Suprapubic skin (tissue), 4 donors: ENCODE data around the gene RPL19. TPM values are rescaled to one million over a fixed set of nuclear protein-coding genes. Genes with fewer than 3 reads are reported as not detected.
A peak's percentile ranks its signal among the peaks of the same experiment; 100 is the strongest.

ENCODE experiments used
- DNase-seq, 2 donors: peaks; one replicate each; pipeline ENCODE4 v3.0.0-alpha.2; 2019; ENCODE audit warnings: low spot score in 2 of 2
- H3K27ac ChIP-seq: fragments of 200-600 bp; sonication (generic); one replicate; pipeline ENCODE4 v1.5.1; 2019
- H3K27me3 ChIP-seq: fragments of 200-600 bp; sonication (generic); one replicate; pipeline ENCODE4 v1.5.1; 2019
- H3K36me3 ChIP-seq: fragments of 200-600 bp; sonication (generic); one replicate; pipeline ENCODE4 v1.5.1; 2019
- H3K4me1 ChIP-seq: fragments of 200-600 bp; sonication (generic); one replicate; pipeline ENCODE4 v1.5.1; 2019
- H3K4me3 ChIP-seq: fragments of 200-600 bp; sonication (generic); one replicate; pipeline ENCODE4 v1.5.1; 2019; ENCODE audit warnings: mild to moderate bottlenecking
- H3K9me3 ChIP-seq: fragments of 200-600 bp; sonication (generic); one replicate; pipeline ENCODE4 v1.5.1; 2019
- EP300 ChIP-seq: sonication (generic); formaldehyde crosslinking; IDR thresholded peaks from one replicate; pipeline ENCODE4 v1.6.1; 2017; ENCODE audit warnings: antibody characterized with exemption
- POLR2A ChIP-seq, 2 donors: fragments of 450-650 bp; IDR thresholded peaks; one replicate each; pipeline ENCODE4 v1.6.1; 2017; ENCODE audit warnings: antibody characterized with exemption in 2 of 2, mild to moderate bottlenecking in 2 of 2, moderate library complexity in 2 of 2
- POLR2AphosphoS5 ChIP-seq, 3 donors: sonication (generic); formaldehyde crosslinking; IDR thresholded peaks; one replicate each; pipeline ENCODE4 v1.6.1; 2017; ENCODE audit warnings: antibody characterized with exemption in 3 of 3
- WGBS: methylation state at CpG from one replicate; pipeline ENCODE4 v1.1.5; 2018; 5-methylcytosine and 5-hydroxymethylcytosine counted together
- total RNA-seq, 4 donors: library from RNA; depleted of rRNA; stranded (reverse); fragments of >200 nt; gene quantifications; one replicate each; pipeline ENCODE4 v1.1.0, GENCODE V29; 2016
- TF ChIP-seq, protein P1 (sequence below), 2 donors: fragments of 200-600 bp in 1 of 2; fragments of 450-650 bp in 1 of 2; sonication (generic) in 1 of 2; IDR thresholded peaks; one replicate each; pipeline ENCODE4 v1.5.1; 2016 to 2019; ENCODE audit warnings: antibody characterized with exemption in 2 of 2, mild to moderate bottlenecking in 1 of 2, moderate library complexity in 1 of 2

The RPL19 gene
- total RNA-seq, 4 donors from 2014 or later = 2,327 to 3,514 (median 3,192) TPM

GRCh38 chr17:39173080-39173479, 27.0 kb upstream of the RPL19 start:
- Histone ChIP-seq H3K27me3 (no peaks in the 10 kb centered on the region), H3K4me3 (no peak overlapping the region), H3K36me3 (peaks cover 18% of the 10 kb centered on the region), H3K9me3 (no peaks in the 10 kb centered on the region), H3K27ac (no peak overlapping the region), H3K4me1 (peaks cover 2% of the 10 kb centered on the region)
- 62% methylated on average over 5 of the region's 5 CpGs for WGBS
- TF ChIP-seq POLR2A (IDR thresholded peaks at IDR 0.05) (no peak), POLR2AphosphoS5 (IDR thresholded peaks at IDR 0.05) (no peak), EP300 (no peak)
- TF ChIP-seq, protein P1, sequence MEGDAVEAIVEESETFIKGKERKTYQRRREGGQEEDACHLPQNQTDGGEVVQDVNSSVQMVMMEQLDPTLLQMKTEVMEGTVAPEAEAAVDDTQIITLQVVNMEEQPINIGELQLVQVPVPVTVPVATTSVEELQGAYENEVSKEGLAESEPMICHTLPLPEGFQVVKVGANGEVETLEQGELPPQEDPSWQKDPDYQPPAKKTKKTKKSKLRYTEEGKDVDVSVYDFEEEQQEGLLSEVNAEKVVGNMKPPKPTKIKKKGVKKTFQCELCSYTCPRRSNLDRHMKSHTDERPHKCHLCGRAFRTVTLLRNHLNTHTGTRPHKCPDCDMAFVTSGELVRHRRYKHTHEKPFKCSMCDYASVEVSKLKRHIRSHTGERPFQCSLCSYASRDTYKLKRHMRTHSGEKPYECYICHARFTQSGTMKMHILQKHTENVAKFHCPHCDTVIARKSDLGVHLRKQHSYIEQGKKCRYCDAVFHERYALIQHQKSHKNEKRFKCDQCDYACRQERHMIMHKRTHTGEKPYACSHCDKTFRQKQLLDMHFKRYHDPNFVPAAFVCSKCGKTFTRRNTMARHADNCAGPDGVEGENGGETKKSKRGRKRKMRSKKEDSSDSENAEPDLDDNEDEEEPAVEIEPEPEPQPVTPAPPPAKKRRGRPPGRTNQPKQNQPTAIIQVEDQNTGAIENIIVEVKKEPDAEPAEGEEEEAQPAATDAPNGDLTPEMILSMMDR (IDR thresholded peaks at IDR 0.05) = no peak
- DNase-seq = no peak

DNA sequence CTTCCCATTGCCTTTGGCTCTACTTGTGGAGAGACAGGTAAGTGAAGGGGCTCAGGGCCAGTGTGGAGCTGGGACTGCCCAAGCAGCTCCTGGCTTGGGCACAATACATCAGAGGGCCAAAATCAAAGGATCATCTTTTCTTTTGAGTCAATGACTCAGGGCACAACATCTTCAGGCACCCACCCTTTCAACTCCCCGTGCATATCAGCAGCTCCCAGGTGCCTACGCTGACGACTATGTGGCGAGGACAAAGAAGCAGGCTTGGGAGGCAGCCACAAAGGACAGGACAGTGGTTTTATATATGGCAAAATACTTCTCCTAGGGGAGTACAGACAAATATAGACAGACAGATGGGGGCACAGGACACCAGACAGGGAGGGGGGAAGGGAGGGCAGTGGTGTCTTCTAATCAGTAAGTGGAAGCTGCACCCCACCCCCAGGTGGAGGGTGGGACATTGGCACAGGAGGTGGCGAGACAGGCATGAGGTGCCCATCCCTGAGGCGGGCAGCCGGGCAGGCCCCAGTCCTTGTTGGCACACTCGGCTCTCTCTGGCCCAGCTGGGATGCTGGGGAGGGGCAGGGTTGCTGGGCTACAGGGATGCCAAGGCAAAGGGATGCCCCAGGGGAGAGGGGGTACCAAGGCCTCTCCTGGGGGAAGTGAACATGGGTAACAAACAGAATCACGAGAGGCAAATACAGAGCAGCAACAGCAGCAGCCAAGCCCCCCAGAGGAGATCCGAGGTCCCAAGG, 26.4 kb upstream of the RPL19 start:
- TF ChIP-seq EP300 (no peak), POLR2A (IDR thresholded peaks at IDR 0.05) (no peak), POLR2AphosphoS5 (IDR thresholded peaks at IDR 0.05) (no peak)
- TF ChIP-seq, protein P1 (IDR thresholded peaks at IDR 0.05) = no peak
- H3K36me3 ChIP-seq = peaks cover 18% of the 10 kb centered on the region
- no peak overlapping the region for H3K4me3 ChIP-seq
- H3K4me1 ChIP-seq = peaks cover 8% of the 10 kb centered on the region
- no peaks in the 10 kb centered on the region for H3K9me3 ChIP-seq
- 53% methylated on average over 10 of the region's 10 CpGs for WGBS
- DNase-seq = no peak
- no peak overlapping the region for H3K27ac ChIP-seq
- no peaks in the 10 kb centered on the region for H3K27me3 ChIP-seq

DNA sequence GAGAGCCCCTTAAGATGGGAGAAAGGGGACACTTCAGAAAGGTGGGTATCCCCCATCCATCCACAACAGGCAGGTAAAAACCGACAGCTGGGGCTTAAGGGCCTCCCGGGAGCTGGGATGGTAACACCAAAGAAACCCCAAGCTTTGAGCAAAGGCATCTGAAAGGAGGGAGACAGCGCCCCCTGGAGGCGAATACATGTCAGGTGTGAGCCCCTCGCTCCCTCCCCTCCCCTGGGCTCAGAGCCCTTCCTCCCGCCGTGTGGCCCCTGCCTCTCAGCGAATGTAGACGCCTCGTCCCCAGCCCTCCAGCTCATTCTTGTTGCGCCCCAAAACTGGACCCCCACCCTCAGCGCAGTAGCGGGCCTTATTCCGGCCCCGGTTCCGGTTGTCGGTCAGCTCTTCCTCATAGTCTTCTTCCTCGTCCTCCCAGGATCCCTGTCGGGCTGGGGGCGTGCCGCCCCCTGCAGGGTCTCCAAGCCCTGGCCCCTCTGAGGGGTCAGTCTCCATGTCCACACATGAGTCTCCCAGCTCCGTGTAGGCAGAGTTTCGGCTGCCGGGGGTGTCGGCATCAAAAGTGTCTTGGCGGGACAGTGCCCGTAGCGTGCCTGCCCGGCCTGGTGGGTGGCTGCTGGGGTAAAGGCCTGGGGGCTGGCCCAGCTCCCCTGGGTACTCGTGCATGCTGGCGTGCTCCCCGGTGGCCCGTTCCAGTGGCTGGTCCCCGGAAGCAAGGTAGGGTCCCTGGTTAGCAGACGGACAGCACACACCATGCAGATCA, 25.0 kb upstream of the RPL19 start:
- H3K9me3 ChIP-seq = no peaks in the 10 kb centered on the region
- H3K4me3 ChIP-seq = no peak overlapping the region
- peak; percentile 88 to 91 for DNase-seq
- 62% methylated on average over 27 of the region's 35 CpGs for WGBS
- no peaks in the 10 kb centered on the region for H3K27me3 ChIP-seq
- no peak for TF ChIP-seq POLR2AphosphoS5 (IDR thresholded peaks at IDR 0.05)
- TF ChIP-seq, protein P1 (IDR thresholded peaks at IDR 0.05) = peak; percentile 33 to 87
- no peak for TF ChIP-seq POLR2A (IDR thresholded peaks at IDR 0.05)
- TF ChIP-seq EP300 = no peak
- peaks cover 11% of the 10 kb centered on the region for H3K4me1 ChIP-seq
- H3K36me3 ChIP-seq = peaks cover 18% of the 10 kb centered on the region
- no peak overlapping the region for H3K27ac ChIP-seq

- no peak overlapping the region for H3K4me3 ChIP-seq
- H3K9me3 ChIP-seq = no peaks in the 10 kb centered on the region
- H3K27ac ChIP-seq = no peak overlapping the region
- H3K36me3 ChIP-seq = peaks cover 23% of the 10 kb centered on the region
- 87% methylated on average over 3 of the region's 10 CpGs for WGBS
- H3K4me1 ChIP-seq = peaks cover 11% of the 10 kb centered on the region
- TF ChIP-seq EP300 = no peak
- no peak for TF ChIP-seq POLR2A (IDR thresholded peaks at IDR 0.05)
- no peak for TF ChIP-seq POLR2AphosphoS5 (IDR thresholded peaks at IDR 0.05)
- TF ChIP-seq, protein P1 (IDR thresholded peaks at IDR 0.05) = no peak
- DNase-seq = no peak
- H3K27me3 ChIP-seq = no peaks in the 10 kb centered on the region
These were observed 24.4 kb upstream of the RPL19 start for GRCh38 chr17:39175695-39176093.

DNA sequence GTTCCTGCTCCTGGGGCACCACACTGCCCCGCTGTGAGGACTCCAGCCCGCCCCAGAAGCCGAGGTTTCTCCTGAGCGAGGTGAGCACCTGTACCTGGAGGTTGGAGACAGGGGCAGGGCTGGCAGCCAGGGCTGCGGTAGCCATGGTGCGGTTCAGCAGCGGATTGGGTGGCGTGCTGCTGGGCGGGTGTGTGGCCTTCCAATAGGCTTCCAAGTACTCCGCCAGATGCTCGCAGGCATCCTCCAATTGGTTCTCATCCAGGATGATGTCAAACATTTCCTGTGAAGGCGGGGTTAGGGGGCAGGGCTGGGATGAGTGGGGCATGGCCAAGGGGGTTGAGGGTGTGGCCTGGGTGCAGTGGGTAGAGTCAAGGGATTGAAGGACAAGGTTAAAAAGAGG, 22.8 kb upstream of the RPL19 start:
- DNase-seq = no peak
- WGBS = 85% methylated on average over 11 of the region's 12 CpGs
- peaks cover 34% of the 10 kb centered on the region for H3K36me3 ChIP-seq
- TF ChIP-seq, protein P1 (IDR thresholded peaks at IDR 0.05) = no peak
- TF ChIP-seq EP300 = no peak
- TF ChIP-seq POLR2AphosphoS5 (IDR thresholded peaks at IDR 0.05) = no peak
- TF ChIP-seq POLR2A (IDR thresholded peaks at IDR 0.05) = no peak
- no peaks in the 10 kb centered on the region for H3K9me3 ChIP-seq
- no peak overlapping the region for H3K4me3 ChIP-seq
- no peak overlapping the region for H3K27ac ChIP-seq
- no peaks in the 10 kb centered on the region for H3K27me3 ChIP-seq
- peaks cover 11% of the 10 kb centered on the region for H3K4me1 ChIP-seq
